GM21737 (cell line): ENCODE data around the gene FBXO33.

ENCODE experiments used
- ATAC-seq: cut with Tn5 transposase; IDR thresholded peaks from one replicate; pipeline ENCODE4 v1.9.1; 2021; ENCODE audit warnings: mild to moderate bottlenecking, moderate library complexity; ENCODE audit not compliant: unreplicated experiment

Gene FBXO33

GRCh38 chr14:39431416-39432178 lies 636 bp downstream of the FBXO33 start:
- peak; percentile 27 for ATAC-seq

GRCh38 chr14:39430762-39431415 lies 1.3 kb downstream of the FBXO33 start:
- peak; percentile 1 for ATAC-seq

- no peak for ATAC-seq
Observed at GRCh38 chr14:39428118-39428517, 4.1 kb downstream of the FBXO33 start.

- ATAC-seq: no peak
Observed at GRCh38 chr14:39426605-39427004, 5.6 kb downstream of the FBXO33 start.

- ATAC-seq: no peak
Observed at GRCh38 chr14:39425947-39426346, 6.3 kb downstream of the FBXO33 start.

- ATAC-seq: no peak
Observed at GRCh38 chr14:39423793-39424192, 8.4 kb downstream of the FBXO33 start.

GRCh38 chr14:39422243-39422642 lies 10.0 kb downstream of the FBXO33 start:
- no peak for ATAC-seq

GRCh38 chr14:39419272-39419671 lies 13.0 kb downstream of the FBXO33 start:
- no peak for ATAC-seq

- no peak for ATAC-seq
Observed at GRCh38 chr14:39417014-39417413, 15.2 kb downstream of the FBXO33 start.

GRCh38 chr14:39416072-39416471 lies 16.2 kb downstream of the FBXO33 start:
- ATAC-seq: no peak

GRCh38 chr14:39406560-39406959 lies 25.7 kb downstream of the FBXO33 start:
- no peak for ATAC-seq

- no peak for ATAC-seq
Observed at GRCh38 chr14:39398382-39398781, 33.9 kb downstream of the FBXO33 start.

- no peak for ATAC-seq
Observed at GRCh38 chr14:39396448-39396847, 35.8 kb downstream of the FBXO33 start.

- no peak for ATAC-seq
Observed at GRCh38 chr14:39395555-39396254, 36.5 kb downstream of the FBXO33 start.

GRCh38 chr14:39393289-39393688 lies 38.9 kb downstream of the FBXO33 start:
- ATAC-seq: no peak

GRCh38 chr14:39384177-39384576 lies 48.1 kb downstream of the FBXO33 start:
- ATAC-seq: no peak

GRCh38 chr14:39383741-39384140 lies 48.5 kb downstream of the FBXO33 start:
- no peak for ATAC-seq

GRCh38 chr14:39383026-39383660 lies 49.1 kb downstream of the FBXO33 start:
- ATAC-seq: no peak

GRCh38 chr14:39382463-39382862 lies 49.8 kb downstream of the FBXO33 start:
- no peak for ATAC-seq

- no peak for ATAC-seq
Observed at GRCh38 chr14:39381366-39381765, 50.9 kb downstream of the FBXO33 start.

- no peak for ATAC-seq
Observed at GRCh38 chr14:39376667-39377403, 55.4 kb downstream of the FBXO33 start.
